ENCODE data around the gene CRK. TPM values are rescaled to one million over a fixed set of nuclear protein-coding genes. Genes with fewer than 3 reads are reported as not detected.

The CRK gene
- total RNA-seq, 1 experiment from 2014 or later: 41.8 TPM

- H3K4me1 ChIP-seq (ENCODE audit: insufficient read depth, low read length): peaks cover 4% of the 10 kb centered on the region; the same call in 1 of the 2 replicates
- ChIA-PET CTCF (no interaction called here), POLR2A (ENCODE audit: unreplicated experiment) (no interaction called here)
- no TSS peak for BruUV-seq (replicated peaks)
- no peaks in the 10 kb centered on the region for H3K9me3 ChIP-seq (ENCODE audit: low read length)
- H3K27ac ChIP-seq (ENCODE audit: low read length): no peak overlapping the region
- no peak for DNase-seq
- peaks cover 94% of the 10 kb centered on the region for H4K20me1 ChIP-seq (ENCODE audit: low read length)
- peaks cover 100% of the 10 kb centered on the region for H3K79me2 ChIP-seq (ENCODE audit: low read length)
- H3K4me3 ChIP-seq (ENCODE audit: low read length): no peak overlapping the region
- no peaks in the 10 kb centered on the region for H3F3A ChIP-seq (ENCODE audit: low read length, unreplicated experiment)
- intact Hi-C loops (cut with micrococcal nuclease): no loop called here
- no peaks in the 10 kb centered on the region for H3K27me3 ChIP-seq (ENCODE audit: low read length)
- ATAC-seq: no peak
- no peak overlapping the region for H3K4me2 ChIP-seq (ENCODE audit: low read length)
- H3K36me3 ChIP-seq (ENCODE audit: low read depth, low read length): peaks cover 7% of the 10 kb centered on the region; the same call in 1 of the 2 replicates
- TF ChIP-seq EZH2 (IDR thresholded peaks at IDR 0.05; ENCODE audit: low read length, unreplicated experiment) (no peak), EZH2phosphoT487 (IDR thresholded peaks at IDR 0.05; ENCODE audit: borderline replicate concordance, low read length) (no peak)
- TF ChIP-seq, protein P1, sequence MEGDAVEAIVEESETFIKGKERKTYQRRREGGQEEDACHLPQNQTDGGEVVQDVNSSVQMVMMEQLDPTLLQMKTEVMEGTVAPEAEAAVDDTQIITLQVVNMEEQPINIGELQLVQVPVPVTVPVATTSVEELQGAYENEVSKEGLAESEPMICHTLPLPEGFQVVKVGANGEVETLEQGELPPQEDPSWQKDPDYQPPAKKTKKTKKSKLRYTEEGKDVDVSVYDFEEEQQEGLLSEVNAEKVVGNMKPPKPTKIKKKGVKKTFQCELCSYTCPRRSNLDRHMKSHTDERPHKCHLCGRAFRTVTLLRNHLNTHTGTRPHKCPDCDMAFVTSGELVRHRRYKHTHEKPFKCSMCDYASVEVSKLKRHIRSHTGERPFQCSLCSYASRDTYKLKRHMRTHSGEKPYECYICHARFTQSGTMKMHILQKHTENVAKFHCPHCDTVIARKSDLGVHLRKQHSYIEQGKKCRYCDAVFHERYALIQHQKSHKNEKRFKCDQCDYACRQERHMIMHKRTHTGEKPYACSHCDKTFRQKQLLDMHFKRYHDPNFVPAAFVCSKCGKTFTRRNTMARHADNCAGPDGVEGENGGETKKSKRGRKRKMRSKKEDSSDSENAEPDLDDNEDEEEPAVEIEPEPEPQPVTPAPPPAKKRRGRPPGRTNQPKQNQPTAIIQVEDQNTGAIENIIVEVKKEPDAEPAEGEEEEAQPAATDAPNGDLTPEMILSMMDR (conservative IDR thresholded peaks at IDR 0.05; ENCODE audit: low read depth, low read length): no peak
- H2AFZ ChIP-seq (ENCODE audit: low read length): no peak overlapping the region
- no peaks in the 10 kb centered on the region for H3K9me2 ChIP-seq (replicated peaks; ENCODE audit: low read length)
- H3K9ac ChIP-seq (ENCODE audit: low read length): no peak overlapping the region
Measured at GRCh38 chr17:1377334-1377733, 78.7 kb downstream of the CRK start.

DNA sequence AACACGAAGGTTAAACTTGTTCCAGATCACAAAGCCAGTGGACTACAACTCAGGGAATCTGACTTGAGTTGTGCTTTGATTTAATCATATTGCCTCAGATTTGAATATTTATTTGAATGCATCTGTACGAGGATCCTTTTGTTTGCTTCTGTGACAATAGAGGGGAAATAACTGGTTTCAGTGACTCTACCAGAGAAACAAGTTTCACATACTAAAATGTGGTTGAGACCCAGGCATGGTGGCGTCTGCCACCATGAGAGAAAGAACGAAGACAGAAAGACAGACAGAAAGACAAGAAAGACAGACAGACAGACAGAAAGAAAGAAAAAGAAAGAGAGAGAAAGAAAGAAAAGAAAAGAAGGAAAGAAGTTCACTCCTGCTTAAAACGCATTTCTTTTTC is 80.0 kb downstream of the CRK start:
- intact Hi-C loops (cut with micrococcal nuclease): no loop called here
- Histone ChIP-seq H4K20me1 (ENCODE audit: low read length) (peaks cover 98% of the 10 kb centered on the region), H3K27ac (ENCODE audit: low read length) (no peak overlapping the region), H3K9me3 (ENCODE audit: low read length) (no peaks in the 10 kb centered on the region), H3K79me2 (ENCODE audit: low read length) (peaks cover 100% of the 10 kb centered on the region), H3K9me2 (replicated peaks; ENCODE audit: low read length) (no peaks in the 10 kb centered on the region), H2AFZ (ENCODE audit: low read length) (no peak overlapping the region), H3K4me3 (ENCODE audit: low read length) (no peak overlapping the region), H3K4me2 (ENCODE audit: low read length) (no peak overlapping the region), H3K9ac (ENCODE audit: low read length) (no peak overlapping the region), H3K27me3 (ENCODE audit: low read length) (no peaks in the 10 kb centered on the region), H3F3A (ENCODE audit: low read length, unreplicated experiment) (no peaks in the 10 kb centered on the region), H3K36me3 (ENCODE audit: low read depth, low read length) (peaks cover 7% of the 10 kb centered on the region; the same call in 1 of the 2 replicates), H3K4me1 (ENCODE audit: insufficient read depth, low read length) (peaks cover 4% of the 10 kb centered on the region; the same call in 1 of the 2 replicates)
- CTCF ChIA-PET: no interaction called here
- TF ChIP-seq EZH2 (IDR thresholded peaks at IDR 0.05; ENCODE audit: low read length, unreplicated experiment) (no peak), EZH2phosphoT487 (IDR thresholded peaks at IDR 0.05; ENCODE audit: borderline replicate concordance, low read length) (no peak)
- TF ChIP-seq, protein P1 (conservative IDR thresholded peaks at IDR 0.05; ENCODE audit: low read depth, low read length): no peak
- ATAC-seq (no peak), DNase-seq (no peak)
- no TSS peak for BruUV-seq (replicated peaks)
- POLR2A ChIA-PET (ENCODE audit: unreplicated experiment): no interaction called here

DNA sequence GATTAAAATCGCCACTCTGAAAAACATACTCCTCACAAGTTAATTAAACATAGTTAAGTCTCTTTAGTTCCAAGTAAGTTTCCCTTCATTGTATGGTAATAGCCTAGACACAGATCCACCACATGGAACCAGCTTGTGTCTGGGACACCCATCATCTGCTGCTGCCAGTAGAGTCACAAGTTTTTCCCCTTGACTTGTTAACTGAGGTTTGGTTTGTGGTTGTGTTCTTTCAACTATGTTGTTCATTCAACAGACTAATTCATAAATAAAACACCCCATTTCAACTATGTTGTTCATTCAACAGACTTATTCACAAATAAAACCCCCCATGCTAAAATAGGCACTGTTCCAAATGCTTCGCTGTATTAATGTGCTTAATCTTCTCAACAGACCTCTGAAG is 80.4 kb downstream of the CRK start:
- Histone ChIP-seq H3K4me2 (ENCODE audit: low read length) (no peak overlapping the region), H3F3A (ENCODE audit: low read length, unreplicated experiment) (no peaks in the 10 kb centered on the region), H3K9me2 (replicated peaks; ENCODE audit: low read length) (no peaks in the 10 kb centered on the region), H4K20me1 (ENCODE audit: low read length) (peaks cover 98% of the 10 kb centered on the region), H3K4me1 (ENCODE audit: insufficient read depth, low read length) (peaks cover 4% of the 10 kb centered on the region; the same call in 1 of the 2 replicates), H3K27me3 (ENCODE audit: low read length) (no peaks in the 10 kb centered on the region), H3K4me3 (ENCODE audit: low read length) (no peak overlapping the region), H3K36me3 (ENCODE audit: low read depth, low read length) (peaks cover 7% of the 10 kb centered on the region; the same call in 1 of the 2 replicates), H3K9me3 (ENCODE audit: low read length) (no peaks in the 10 kb centered on the region), H3K9ac (ENCODE audit: low read length) (no peak overlapping the region), H2AFZ (ENCODE audit: low read length) (no peak overlapping the region), H3K79me2 (ENCODE audit: low read length) (peaks cover 100% of the 10 kb centered on the region), H3K27ac (ENCODE audit: low read length) (no peak overlapping the region)
- ChIA-PET POLR2A (ENCODE audit: unreplicated experiment) (no interaction called here), CTCF (no interaction called here)
- intact Hi-C loops (cut with micrococcal nuclease): no loop called here
- TF ChIP-seq, protein P1 (conservative IDR thresholded peaks at IDR 0.05; ENCODE audit: low read depth, low read length): no peak
- TF ChIP-seq EZH2phosphoT487 (IDR thresholded peaks at IDR 0.05; ENCODE audit: borderline replicate concordance, low read length): no peak
- no peak for TF ChIP-seq EZH2 (IDR thresholded peaks at IDR 0.05; ENCODE audit: low read length, unreplicated experiment)
- ATAC-seq: no peak
- no peak for DNase-seq
- BruUV-seq (replicated peaks): no TSS peak

Measured in PC-3 (cell line).